Tibial nerve (tissue), 4 donors: ENCODE data around the gene IL16.

Source experiments
- EP300 ChIP-seq, 2 donors: sonication (generic); formaldehyde crosslinking; IDR thresholded peaks; one replicate each; pipeline ENCODE4 v1.6.1; 2017; ENCODE audit warnings: antibody characterized with exemption in 2 of 2, mild to moderate bottlenecking in 1 of 2
- POLR2A ChIP-seq, 2 donors: fragments of 450-650 bp; IDR thresholded peaks; one replicate each; pipeline ENCODE4 v1.6.1; 2017; ENCODE audit warnings: antibody characterized with exemption in 2 of 2, mild to moderate bottlenecking in 2 of 2, moderate library complexity in 2 of 2
- TF ChIP-seq, protein P1 (sequence below), 5 experiments: fragments of 200-600 bp in 3 of 5; fragments of 450-650 bp in 2 of 5; sonication (generic) in 3 of 5; IDR thresholded peaks; one replicate each; pipeline ENCODE4 v1.5.1; 2016 to 2019; ENCODE audit warnings: antibody characterized with exemption in 5 of 5, mild to moderate bottlenecking in 3 of 5, moderate library complexity in 2 of 5

DNA sequence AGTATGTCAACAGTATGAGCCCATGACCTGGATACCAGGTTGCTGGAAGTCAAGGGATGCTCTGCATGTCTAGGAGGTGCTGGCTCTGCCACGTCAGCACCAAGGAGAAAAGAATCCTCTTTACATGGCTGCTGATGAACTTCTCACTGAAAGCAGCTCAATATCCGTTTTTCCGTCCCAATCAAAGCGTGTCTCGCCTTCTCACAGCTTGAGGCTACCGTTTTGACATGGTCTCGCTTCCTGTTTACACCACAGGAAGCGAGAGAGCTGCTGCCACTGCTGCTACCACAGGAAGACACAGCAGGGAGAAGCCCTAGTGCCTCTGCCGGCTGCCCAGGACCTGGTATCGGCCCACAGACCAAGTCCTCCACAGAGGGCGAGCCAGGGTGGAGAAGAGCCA, 100.0 kb downstream of the IL16 start:
- TF ChIP-seq, protein P1, sequence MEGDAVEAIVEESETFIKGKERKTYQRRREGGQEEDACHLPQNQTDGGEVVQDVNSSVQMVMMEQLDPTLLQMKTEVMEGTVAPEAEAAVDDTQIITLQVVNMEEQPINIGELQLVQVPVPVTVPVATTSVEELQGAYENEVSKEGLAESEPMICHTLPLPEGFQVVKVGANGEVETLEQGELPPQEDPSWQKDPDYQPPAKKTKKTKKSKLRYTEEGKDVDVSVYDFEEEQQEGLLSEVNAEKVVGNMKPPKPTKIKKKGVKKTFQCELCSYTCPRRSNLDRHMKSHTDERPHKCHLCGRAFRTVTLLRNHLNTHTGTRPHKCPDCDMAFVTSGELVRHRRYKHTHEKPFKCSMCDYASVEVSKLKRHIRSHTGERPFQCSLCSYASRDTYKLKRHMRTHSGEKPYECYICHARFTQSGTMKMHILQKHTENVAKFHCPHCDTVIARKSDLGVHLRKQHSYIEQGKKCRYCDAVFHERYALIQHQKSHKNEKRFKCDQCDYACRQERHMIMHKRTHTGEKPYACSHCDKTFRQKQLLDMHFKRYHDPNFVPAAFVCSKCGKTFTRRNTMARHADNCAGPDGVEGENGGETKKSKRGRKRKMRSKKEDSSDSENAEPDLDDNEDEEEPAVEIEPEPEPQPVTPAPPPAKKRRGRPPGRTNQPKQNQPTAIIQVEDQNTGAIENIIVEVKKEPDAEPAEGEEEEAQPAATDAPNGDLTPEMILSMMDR (IDR thresholded peaks at IDR 0.05), result no peak
- TF ChIP-seq EP300 (IDR thresholded peaks at IDR 0.05), result peak in 1 of 2 donors; percentile 71
- peak in 1 of 2 donors; percentile 45 for TF ChIP-seq POLR2A (IDR thresholded peaks at IDR 0.05)
